Fibroblast of the aortic adventitia (primary cell): ENCODE results near the gene SLC23A1. TPM values are rescaled to one million over a fixed set of nuclear protein-coding genes. Genes with fewer than 3 reads are reported as not detected.

Experiments
- DNase-seq: peaks from one replicate; pipeline ENCODE4 v3.0.0-alpha.2; 2010; ENCODE audit warnings: low read depth
- H3K4me3 ChIP-seq: 2 replicates; pipeline ENCODE4 v1.5.1; 2011; ENCODE audit warnings: low read depth, mild to moderate bottlenecking, control low read depth, low read length, moderate library complexity
- total RNA-seq: library from RNA; depleted of rRNA; stranded (reverse); fragments of >200 nt; gene quantifications from 2 replicates; pipeline ENCODE4 v1.2.3, GENCODE V29; 2012; ENCODE audit warnings: low replicate concordance
- TF ChIP-seq, protein P1 (sequence below): IDR thresholded peaks from 2 replicates; pipeline ENCODE4 v1.5.1; 2011; ENCODE audit warnings: mild to moderate bottlenecking, low read length, control low read depth, inconsistent platforms; ENCODE audit not compliant: insufficient read depth

SLC23A1 gene
- total RNA-seq, 1 donor, result not detected

GRCh38 chr5:139401546-139401945 lies 18.4 kb upstream of the SLC23A1 start:
- DNase-seq, result no peak
- TF ChIP-seq, protein P1, sequence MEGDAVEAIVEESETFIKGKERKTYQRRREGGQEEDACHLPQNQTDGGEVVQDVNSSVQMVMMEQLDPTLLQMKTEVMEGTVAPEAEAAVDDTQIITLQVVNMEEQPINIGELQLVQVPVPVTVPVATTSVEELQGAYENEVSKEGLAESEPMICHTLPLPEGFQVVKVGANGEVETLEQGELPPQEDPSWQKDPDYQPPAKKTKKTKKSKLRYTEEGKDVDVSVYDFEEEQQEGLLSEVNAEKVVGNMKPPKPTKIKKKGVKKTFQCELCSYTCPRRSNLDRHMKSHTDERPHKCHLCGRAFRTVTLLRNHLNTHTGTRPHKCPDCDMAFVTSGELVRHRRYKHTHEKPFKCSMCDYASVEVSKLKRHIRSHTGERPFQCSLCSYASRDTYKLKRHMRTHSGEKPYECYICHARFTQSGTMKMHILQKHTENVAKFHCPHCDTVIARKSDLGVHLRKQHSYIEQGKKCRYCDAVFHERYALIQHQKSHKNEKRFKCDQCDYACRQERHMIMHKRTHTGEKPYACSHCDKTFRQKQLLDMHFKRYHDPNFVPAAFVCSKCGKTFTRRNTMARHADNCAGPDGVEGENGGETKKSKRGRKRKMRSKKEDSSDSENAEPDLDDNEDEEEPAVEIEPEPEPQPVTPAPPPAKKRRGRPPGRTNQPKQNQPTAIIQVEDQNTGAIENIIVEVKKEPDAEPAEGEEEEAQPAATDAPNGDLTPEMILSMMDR, result no peak
- no peak overlapping the region for H3K4me3 ChIP-seq

GRCh38 chr5:139399501-139400121 lies 16.5 kb upstream of the SLC23A1 start:
- no peak overlapping the region for H3K4me3 ChIP-seq
- DNase-seq, result no peak
- TF ChIP-seq, protein P1, result no peak

DNA sequence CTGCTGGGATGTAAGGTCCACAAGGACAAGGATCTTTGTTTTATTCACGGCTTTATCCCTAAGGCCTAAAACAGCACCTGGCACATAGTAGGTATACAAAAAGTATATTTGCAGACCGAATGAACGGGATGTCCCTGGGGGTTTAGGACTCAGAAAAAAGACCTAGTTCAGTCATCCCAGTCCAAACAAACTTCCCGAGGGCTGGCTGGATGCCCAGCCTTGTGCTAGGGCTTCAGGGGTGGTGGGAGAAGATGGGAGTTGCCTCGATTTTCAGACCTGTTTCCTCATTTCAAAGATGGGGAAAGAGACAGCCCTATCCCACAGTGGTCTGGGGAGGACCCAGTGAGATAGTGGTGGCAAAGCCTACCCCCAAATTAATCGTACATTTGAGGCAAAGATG lies 14.8 kb upstream of the SLC23A1 start:
- no peak overlapping the region for H3K4me3 ChIP-seq
- TF ChIP-seq, protein P1, result no peak
- DNase-seq, result no peak

GRCh38 chr5:139396691-139397090 lies 13.6 kb upstream of the SLC23A1 start:
- TF ChIP-seq, protein P1, result no peak
- no peak overlapping the region for H3K4me3 ChIP-seq
- DNase-seq, result no peak

- TF ChIP-seq, protein P1, result no peak
- DNase-seq, result no peak
- no peak overlapping the region for H3K4me3 ChIP-seq
Observed at GRCh38 chr5:139395844-139396640, 12.9 kb upstream of the SLC23A1 start.

DNA sequence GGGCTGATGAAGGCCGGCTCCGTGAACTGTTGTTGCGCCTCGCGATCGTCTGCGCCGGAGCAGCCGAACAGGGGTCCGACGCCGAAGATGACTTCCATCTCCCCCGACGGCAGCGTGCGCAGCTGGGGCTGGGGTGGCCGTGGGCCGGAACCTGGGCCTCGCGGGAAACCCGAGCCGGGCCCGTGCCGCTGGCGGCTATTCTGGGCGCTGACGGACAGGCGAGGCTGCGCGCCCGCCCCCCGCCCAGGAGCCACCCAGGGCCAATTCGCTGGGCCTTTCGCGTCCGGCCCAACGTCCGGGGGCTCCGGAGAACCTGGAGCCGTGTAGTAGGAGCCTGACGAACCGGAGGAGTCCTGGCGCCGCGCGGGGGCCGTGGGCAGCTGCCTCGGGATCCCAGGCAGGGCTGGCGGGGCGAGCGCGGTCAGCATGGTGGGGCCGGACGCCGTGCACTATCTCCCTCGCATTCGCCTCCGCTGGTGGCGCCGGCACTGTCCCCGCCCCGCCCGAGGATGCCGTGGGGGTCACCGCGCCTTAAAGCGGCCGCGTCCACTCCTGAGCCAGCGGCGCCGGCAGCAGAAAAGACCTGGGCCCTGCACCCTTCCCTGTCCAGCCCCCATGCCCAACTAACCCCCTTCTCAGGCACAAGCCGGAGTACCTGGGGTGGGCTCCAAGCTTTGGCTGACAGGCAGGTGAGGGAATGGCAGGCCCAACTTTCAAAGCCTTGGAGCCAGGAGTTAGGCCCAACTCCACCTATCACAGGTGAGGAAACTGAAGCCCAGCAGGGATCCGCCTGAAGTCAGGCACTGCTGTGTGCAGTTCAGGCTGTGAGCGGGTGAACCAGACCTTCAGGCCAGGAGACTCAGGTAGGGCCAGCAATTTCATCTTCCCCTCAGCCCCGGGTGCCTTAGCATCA lies 11.8 kb upstream of the SLC23A1 start, which contains the start of gene PROB1:
PROB1 (minus strand) TSS at position 451 of the 913 bp plus-strand sequence; CDS start at position 428, 23 bp downstream.
- TF ChIP-seq, protein P1, result no peak
- H3K4me3 ChIP-seq, result peak within 1 kb of the TSS; percentile 33
- DNase-seq, result no peak
